T-cell (primary cell): ENCODE data around the gene PDXK. TPM values are rescaled to one million over a fixed set of nuclear protein-coding genes. Genes with fewer than 3 reads are reported as not detected.

ENCODE experiments used
- ATAC-seq, 4 experiments: fragments of 200-7000 bp in 3 of 4; fragments of 150-1000 bp in 1 of 4; cut with Tn5 transposase; replicated peaks in 1 of 4; 1 replicate in 3 of 4; 2 replicates in 1 of 4; pipeline ENCODE4 v1.10.0; 2021; ENCODE audit warnings: moderate library complexity in 3 of 4, mild to moderate bottlenecking in 2 of 4, moderate number of reproducible peaks in 1 of 4
- CTCF ChIA-PET, 2 donors: fragments of 300-600 bp; sonication (Branson Sonifier 250); formaldehyde crosslinking; loops; one replicate each; lab custom pipeline; 2022; ENCODE audit warnings: antibody characterized with exemption in 2 of 2; lab: Charles Lee
- POLR2A ChIA-PET, 2 donors: fragments of 300-600 bp; sonication (Branson Sonifier 250); formaldehyde crosslinking; loops; one replicate each; lab custom pipeline; 2022; ENCODE audit warnings: antibody characterized with exemption in 2 of 2; lab: Charles Lee
- DNase-seq, 35 experiments: peaks; one replicate each; pipeline versions ENCODE4 v3.0.0 to v3.0.0-alpha.2; 2013 to 2023
- H3K27ac ChIP-seq: one replicate; pipeline ENCODE4 v1.5.1; 2013; ENCODE audit warnings: low read length
- H3K27me3 ChIP-seq, 2 experiments: replicated peaks in 1 of 2; 1 replicate in 1 of 2; 2 replicates in 1 of 2; pipeline versions ENCODE4 v1.6.1 to v1.7.0; 2013; ENCODE audit warnings: low read length in 1 of 2, mixed read lengths in 1 of 2; ENCODE audit not compliant: control insufficient read depth in 2 of 2, insufficient read depth in 2 of 2; ENCODE audit errors: extremely low read depth in 1 of 2
- H3K36me3 ChIP-seq, 2 donors: 1 replicate in 1 of 2; 2 replicates in 1 of 2; pipeline versions ENCODE4 v1.6.1 to v1.7.0; 2013; ENCODE audit warnings: low read length in 1 of 2; ENCODE audit not compliant: control insufficient read depth in 2 of 2, insufficient read depth in 1 of 2; ENCODE audit errors: extremely low read depth in 1 of 2
- H3K4me1 ChIP-seq, 2 experiments: 1 replicate in 1 of 2; 2 replicates in 1 of 2; pipeline versions ENCODE4 v1.6.1 to v1.7.0; 2013; ENCODE audit warnings: low read length in 2 of 2, mixed read lengths in 1 of 2; ENCODE audit not compliant: insufficient read depth in 2 of 2, control insufficient read depth in 1 of 2; ENCODE audit errors: extremely low read depth in 1 of 2
- H3K4me3 ChIP-seq, 2 donors: 1 replicate in 1 of 2; 2 replicates in 1 of 2; pipeline versions ENCODE4 v1.5.1 to v1.7.0; 2013; ENCODE audit warnings: mild to moderate bottlenecking in 2 of 2, low read length in 1 of 2, moderate library complexity in 1 of 2; ENCODE audit not compliant: control insufficient read depth in 1 of 2; ENCODE audit errors: extremely low read depth in 1 of 2
- H3K9me3 ChIP-seq: 2 replicates; pipeline ENCODE4 v1.7.0; 2013
- H3K27ac Mint-ChIP-seq, 2 donors: one replicate each; pipeline ENCODE4 v1.8.0; 2020 to 2021; ENCODE audit warnings: mild to moderate bottlenecking in 2 of 2, mixed read lengths in 2 of 2
- H3K27me3 Mint-ChIP-seq, 2 donors: one replicate each; pipeline ENCODE4 v1.8.0; 2021 to 2022; ENCODE audit warnings: mixed read lengths in 2 of 2
- H3K36me3 Mint-ChIP-seq: one replicate; pipeline ENCODE4 v1.8.0; 2021; ENCODE audit warnings: mixed read lengths
- H3K4me1 Mint-ChIP-seq, 3 donors: one replicate each; pipeline ENCODE4 v1.8.0; 2020 to 2022; ENCODE audit warnings: mixed read lengths in 3 of 3, mild to moderate bottlenecking in 1 of 3
- H3K4me3 Mint-ChIP-seq, 3 donors: one replicate each; pipeline ENCODE4 v1.8.0; 2020 to 2022; ENCODE audit warnings: mild to moderate bottlenecking in 3 of 3, mixed read lengths in 3 of 3, moderate library complexity in 3 of 3
- H3K9me3 Mint-ChIP-seq, 3 donors: one replicate each; pipeline ENCODE4 v1.8.0; 2020 to 2022; ENCODE audit warnings: mixed read lengths in 3 of 3
- WGBS: methylation state at CpG from one replicate; pipeline ENCODE4 v1.1.5; 2013; ENCODE audit warnings: missing lambda C conversion rate; ENCODE audit not compliant: insufficient coverage; 5-methylcytosine and 5-hydroxymethylcytosine counted together
- total RNA-seq, 35 experiments: library from RNA in 6 of 35; stranded (reverse) in 6 of 35; fragments of 120-200 nt in 1 of 35; gene quantifications; one replicate each; pipeline versions ENCODE4 v1.2.1 to v1.2.4 and lab custom pipeline; 2013 to 2026

The PDXK gene
- total RNA-seq, 5 donors from 2014 or later (not counting 1 experiment from before 2014, with no cell fraction given), result 70.8 to 100 (median 80.2) TPM

DNA sequence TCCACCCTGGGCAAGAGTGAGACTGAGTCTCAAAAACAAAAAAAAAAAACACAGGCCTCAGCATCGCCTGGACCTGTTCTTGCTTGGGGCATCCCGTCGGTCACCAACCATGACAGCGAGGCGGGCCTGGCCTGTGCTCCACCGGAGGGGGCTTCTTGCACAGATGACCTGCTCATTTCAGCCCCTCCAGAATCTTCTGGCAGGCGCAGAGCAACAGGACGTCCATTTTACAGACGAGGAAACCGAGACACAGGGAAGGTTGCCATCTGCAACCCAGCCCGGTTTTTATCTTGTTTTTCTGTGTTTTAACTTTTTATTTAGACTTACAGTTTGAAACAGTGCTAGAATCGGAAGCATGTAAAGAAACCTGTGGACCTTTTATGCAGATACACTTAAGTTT is 56.3 kb downstream of the PDXK start:
- Histone ChIP-seq H3K27ac (no peak overlapping the region), H3K4me1 (peaks cover 16 to 38% of the 10 kb centered on the region in 2 experiments), H3K9me3 (no peaks in the 10 kb centered on the region), H3K27me3 (peaks cover 0 to 6% of the 10 kb centered on the region in 2 experiments), H3K36me3 (peaks cover 0 to 20% of the 10 kb centered on the region in 2 donors), H3K4me3 (peak overlapping the region; percentile 74 to 79)
- ChIA-PET CTCF (no interaction called here), POLR2A (no interaction called here)
- no peak for DNase-seq
- Mint-ChIP-seq H3K27me3 (no peaks in the 10 kb centered on the region), H3K9me3 (no peaks in the 10 kb centered on the region), H3K36me3 (peaks cover 18% of the 10 kb centered on the region), H3K4me3 (peak overlapping the region; percentile 90 to 93 (median 91)), H3K27ac (peak overlapping the region; percentile 86 to 91), H3K4me1 (peaks cover 43 to 46% (median 43%) of the 10 kb centered on the region in 3 donors)
- ATAC-seq, result no peak
- WGBS, result 91% methylated on average over 10 of the region's 12 CpGs

DNA sequence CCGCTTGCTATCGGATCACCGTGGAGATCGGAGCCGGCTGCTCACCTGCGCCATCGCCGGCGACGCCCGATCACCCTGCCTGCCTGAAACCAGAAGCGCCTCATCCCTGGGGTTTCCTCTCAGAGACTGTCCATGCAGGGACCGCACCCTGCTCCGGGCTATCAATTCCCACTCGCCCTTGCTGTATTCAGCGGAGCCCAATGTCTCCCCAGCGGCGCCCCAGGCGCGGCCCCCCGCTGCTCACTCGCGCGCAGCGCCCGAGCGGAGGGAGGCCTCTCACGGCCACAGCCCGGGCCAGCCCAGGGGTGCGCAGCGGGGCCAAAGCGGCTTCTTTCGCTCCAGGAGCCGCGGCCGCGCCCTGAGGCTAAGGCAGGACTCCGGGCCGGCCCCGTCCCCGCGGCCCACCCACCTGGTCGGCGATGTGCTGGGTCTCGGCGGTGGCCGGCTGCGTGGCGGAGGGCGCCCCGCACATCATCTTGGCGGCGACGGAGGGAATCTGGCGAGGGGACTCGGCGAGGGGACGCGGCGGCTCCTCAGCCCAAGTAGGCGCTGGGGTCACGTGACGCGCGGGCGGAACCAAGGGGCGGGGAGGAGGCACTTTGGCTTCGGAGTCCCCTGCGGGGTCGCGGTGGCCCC is 57.0 kb downstream of the PDXK start, which contains the start of gene CSTB:
TSS of gene CSTB (minus strand) at position 514 of the 636 bp plus-strand sequence. CDS start at position 475, 39 bp downstream.
- no peaks in the 10 kb centered on the region for H3K9me3 Mint-ChIP-seq
- no peaks in the 10 kb centered on the region for H3K27me3 Mint-ChIP-seq
- under 1% methylated on average over 71 of the region's 71 CpGs for WGBS
- peak within 1 kb of the TSS; percentile 86 to 91 for H3K27ac Mint-ChIP-seq
- H3K4me3 Mint-ChIP-seq, result peak within 1 kb of the TSS; percentile 90 to 93 (median 91)
- Histone ChIP-seq H3K4me3 (peak within 1 kb of the TSS; percentile 74 to 79), H3K27me3 (peaks cover 0 to 5% of the 10 kb centered on the region in 2 experiments), H3K27ac (no peak within 1 kb of the TSS), H3K4me1 (peaks cover 16 to 38% of the 10 kb centered on the region in 2 experiments), H3K36me3 (peaks cover 0 to 20% of the 10 kb centered on the region in 2 donors), H3K9me3 (no peaks in the 10 kb centered on the region)
- peaks cover 43 to 46% (median 43%) of the 10 kb centered on the region in 3 donors for H3K4me1 Mint-ChIP-seq
- H3K36me3 Mint-ChIP-seq, result peaks cover 18% of the 10 kb centered on the region
- ChIA-PET CTCF (no interaction called here), POLR2A (no interaction called here)
- ATAC-seq (peak; percentile 82 to 85 (median 84)), DNase-seq (peak; percentile 57 to 88 (median 79))

GRCh38 chr21:43777953-43778352 is 59.0 kb downstream of the PDXK start:
- peaks cover 0 to 15% of the 10 kb centered on the region in 2 donors for H3K36me3 ChIP-seq
- peak overlapping the region; percentile 90 to 93 (median 91) for H3K4me3 Mint-ChIP-seq
- H3K4me1 ChIP-seq, result peaks cover 16 to 38% of the 10 kb centered on the region in 2 experiments
- H3K27ac ChIP-seq, result no peak overlapping the region
- H3K27me3 ChIP-seq, result no peaks in the 10 kb centered on the region
- WGBS, result 100% methylated on average over 2 of the region's 5 CpGs
- peaks cover 12% of the 10 kb centered on the region for H3K36me3 Mint-ChIP-seq
- ChIA-PET POLR2A (no interaction called here), CTCF (no interaction called here)
- H3K27me3 Mint-ChIP-seq, result no peaks in the 10 kb centered on the region
- DNase-seq, result no peak
- ATAC-seq, result no peak
- H3K9me3 ChIP-seq, result no peaks in the 10 kb centered on the region
- H3K27ac Mint-ChIP-seq, result peak overlapping the region; percentile 76 to 87
- no peaks in the 10 kb centered on the region for H3K9me3 Mint-ChIP-seq
- H3K4me1 Mint-ChIP-seq, result peaks cover 41 to 43% (median 43%) of the 10 kb centered on the region in 3 donors
- H3K4me3 ChIP-seq, result no peak overlapping the region

DNA sequence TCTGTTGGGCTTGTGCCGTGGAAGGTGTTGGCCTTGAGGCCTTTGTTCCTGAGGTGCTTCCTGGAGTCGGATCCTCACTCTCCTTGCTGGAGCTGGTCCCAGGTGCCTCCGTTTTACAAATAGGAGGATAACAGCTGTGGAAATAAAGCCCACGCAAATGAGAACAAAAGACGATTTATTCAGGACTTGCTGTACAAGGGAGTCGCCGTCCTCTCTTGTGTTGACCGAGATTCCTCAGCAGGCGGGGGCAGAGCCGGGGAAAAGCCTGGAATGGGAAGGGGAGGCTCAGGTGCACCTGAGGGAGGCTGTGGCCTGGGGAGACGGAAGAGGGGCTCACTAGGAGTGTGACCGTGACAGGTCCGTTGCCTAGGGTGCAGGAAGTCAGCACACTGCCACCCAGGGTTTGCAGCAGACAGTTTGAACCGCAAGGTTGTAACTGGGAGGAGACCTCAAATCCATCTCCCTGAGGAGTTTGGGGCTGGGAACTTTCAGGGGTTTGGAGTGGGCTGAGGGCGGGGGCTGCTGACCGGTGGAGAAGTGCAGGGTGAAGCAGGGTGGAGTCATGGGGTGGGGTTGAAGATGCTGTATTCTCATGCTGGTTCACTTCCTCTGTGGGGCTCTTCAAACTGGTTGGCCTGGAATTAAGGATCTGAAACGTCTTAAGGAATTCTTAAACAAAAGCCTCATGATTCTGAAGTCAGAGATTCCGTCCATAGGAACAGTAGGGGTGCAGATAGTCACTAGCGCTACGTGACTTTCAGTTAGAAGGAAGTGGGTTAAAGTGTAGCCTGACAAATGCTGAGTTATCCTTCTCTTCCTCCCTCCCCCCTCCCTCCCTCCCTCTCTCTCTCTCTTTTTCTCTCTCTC is 59.8 kb downstream of the PDXK start:
- no peaks in the 10 kb centered on the region for H3K27me3 ChIP-seq
- WGBS, result 58% methylated on average over 13 of the region's 20 CpGs
- peak overlapping the region in 1 of 2 donors; percentile 44 for H3K4me3 ChIP-seq
- no peaks in the 10 kb centered on the region for H3K9me3 ChIP-seq
- H3K27ac Mint-ChIP-seq, result peak overlapping the region; percentile 76 to 87
- peaks cover 36 to 46% (median 37%) of the 10 kb centered on the region in 3 donors for H3K4me1 Mint-ChIP-seq
- no peaks in the 10 kb centered on the region for H3K27me3 Mint-ChIP-seq
- no peaks in the 10 kb centered on the region for H3K9me3 Mint-ChIP-seq
- peaks cover 0 to 8% of the 10 kb centered on the region in 2 donors for H3K36me3 ChIP-seq
- peak overlapping the region; percentile 18 for H3K27ac ChIP-seq
- no peak for ATAC-seq
- peak in 2 of 35 experiments; percentile 15 to 20 for DNase-seq
- H3K36me3 Mint-ChIP-seq, result peaks cover 4% of the 10 kb centered on the region
- H3K4me3 Mint-ChIP-seq, result peak overlapping the region; percentile 36 to 56 (median 53)
- CTCF ChIA-PET, result no interaction called here
- H3K4me1 ChIP-seq, result peaks cover 16 to 38% of the 10 kb centered on the region in 2 experiments
- POLR2A ChIA-PET, result no interaction called here

- DNase-seq (no peak), ATAC-seq (no peak)
- ChIA-PET CTCF (no interaction called here), POLR2A (no interaction called here)
- Mint-ChIP-seq H3K36me3 (no peaks in the 10 kb centered on the region), H3K27ac (peak overlapping the region in 1 of 2 donors; percentile 39), H3K27me3 (no peaks in the 10 kb centered on the region), H3K4me1 (peaks cover 27 to 37% (median 28%) of the 10 kb centered on the region in 3 donors), H3K9me3 (no peaks in the 10 kb centered on the region), H3K4me3 (peak overlapping the region in 1 of 3 donors; percentile 56)
- Histone ChIP-seq H3K4me1 (peaks cover 15 to 31% of the 10 kb centered on the region in 2 experiments), H3K9me3 (no peaks in the 10 kb centered on the region), H3K27ac (no peak overlapping the region), H3K36me3 (no peaks in the 10 kb centered on the region), H3K27me3 (no peaks in the 10 kb centered on the region), H3K4me3 (no peak overlapping the region)
- WGBS, result 85% methylated on average over 5 of the region's 5 CpGs
Measured at GRCh38 chr21:43779660-43780059, 60.7 kb downstream of the PDXK start.

DNA sequence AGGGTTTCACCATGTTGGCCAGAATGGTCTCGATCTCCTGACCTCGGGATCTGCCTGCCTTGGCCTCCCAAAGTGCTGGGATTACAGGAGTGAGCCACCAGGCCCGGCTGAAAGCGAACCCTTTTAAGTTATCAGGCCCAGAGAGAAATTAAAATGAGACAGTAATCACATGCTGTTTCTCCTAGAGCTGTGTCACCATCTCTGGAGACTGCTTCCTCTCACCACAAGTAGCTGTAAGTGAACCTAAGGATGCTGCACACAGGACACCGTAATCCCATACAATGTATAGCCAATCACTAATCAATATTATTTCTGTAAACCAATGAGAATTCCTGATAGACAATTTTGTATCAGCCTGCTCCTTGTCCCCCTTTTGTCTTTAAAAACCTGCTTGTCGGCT is 62.9 kb downstream of the PDXK start:
- Mint-ChIP-seq H3K9me3 (no peaks in the 10 kb centered on the region), H3K36me3 (no peaks in the 10 kb centered on the region), H3K27ac (no peak overlapping the region), H3K4me1 (peaks cover 15 to 28% (median 18%) of the 10 kb centered on the region in 3 donors), H3K27me3 (no peaks in the 10 kb centered on the region), H3K4me3 (no peak overlapping the region)
- H3K4me1 ChIP-seq, result peaks cover 12 to 16% of the 10 kb centered on the region in 2 experiments
- POLR2A ChIA-PET, result no interaction called here
- CTCF ChIA-PET, result no interaction called here
- no peak overlapping the region for H3K27ac ChIP-seq
- H3K4me3 ChIP-seq, result no peak overlapping the region
- no peak for DNase-seq
- WGBS, result 87% methylated on average over 4 of the region's 6 CpGs
- H3K9me3 ChIP-seq, result no peaks in the 10 kb centered on the region
- no peak for ATAC-seq
- H3K36me3 ChIP-seq, result no peaks in the 10 kb centered on the region
- H3K27me3 ChIP-seq, result peaks cover 0 to 4% of the 10 kb centered on the region in 2 experiments
